ENCODE measurements around the gene SNAP47.
A peak's percentile ranks its signal among the peaks of the same experiment; 100 is the strongest.
"Not testable (repeated sequence)": the region's sequence is repeated elsewhere in the genome, so short reads cannot be mapped to it uniquely, and the experiment has no call there.

The SNAP47 gene

GRCh38 chr1:227734856-227735538 is at the start of gene SNAP47, which contains the start of gene JMJD4:
SNAP47 (plus strand) TSS chr1:227735435; CDS start chr1:227747737, 12,302 bp downstream.
JMJD4 (minus strand) TSS chr1:227735302; CDS start chr1:227735273, 29 bp downstream.
- peak; percentile 83 to 92 (median 92) for DNase-seq (ENCODE audit: low read depth in 3 of 3, low spot score in 1 of 3)

GRCh38 chr1:227685807-227686206 is 49.4 kb upstream of the SNAP47 start:
- DNase-seq (ENCODE audit: low read depth in 3 of 3, low spot score in 1 of 3), result no peak

GRCh38 chr1:227697321-227697864 is 37.8 kb upstream of the SNAP47 start:
- no peak for DNase-seq (ENCODE audit: low read depth in 3 of 3, low spot score in 1 of 3)

GRCh38 chr1:227701631-227702030 is 33.6 kb upstream of the SNAP47 start:
- not testable (repeated sequence) for DNase-seq (ENCODE audit: low read depth in 3 of 3, low spot score in 1 of 3)

- DNase-seq (ENCODE audit: low read depth in 3 of 3, low spot score in 1 of 3), result no peak
Observed at GRCh38 chr1:227707846-227708245, 27.4 kb upstream of the SNAP47 start.

GRCh38 chr1:227709451-227709850 is 25.8 kb upstream of the SNAP47 start:
- no peak for DNase-seq (ENCODE audit: low read depth in 3 of 3, low spot score in 1 of 3)

GRCh38 chr1:227710474-227710873 is 24.8 kb upstream of the SNAP47 start:
- not testable (repeated sequence) for DNase-seq (ENCODE audit: low read depth in 3 of 3, low spot score in 1 of 3)

GRCh38 chr1:227712648-227713047 is 22.6 kb upstream of the SNAP47 start:
- DNase-seq (ENCODE audit: low read depth in 3 of 3, low spot score in 1 of 3), result no peak

- DNase-seq (ENCODE audit: low read depth in 3 of 3, low spot score in 1 of 3), result no peak
Observed at GRCh38 chr1:227718932-227719331, 16.3 kb upstream of the SNAP47 start.

- no peak for DNase-seq (ENCODE audit: low read depth in 3 of 3, low spot score in 1 of 3)
Observed at GRCh38 chr1:227723474-227723873, 11.8 kb upstream of the SNAP47 start.

GRCh38 chr1:227725046-227725445 is 10.2 kb upstream of the SNAP47 start:
- no peak for DNase-seq (ENCODE audit: low read depth in 3 of 3, low spot score in 1 of 3)

GRCh38 chr1:227726318-227726717 is 8.9 kb upstream of the SNAP47 start:
- DNase-seq (ENCODE audit: low read depth in 3 of 3, low spot score in 1 of 3), result no peak

GRCh38 chr1:227726924-227727599 is 8.2 kb upstream of the SNAP47 start:
- DNase-seq (ENCODE audit: low read depth in 3 of 3, low spot score in 1 of 3), result no peak

GRCh38 chr1:227728059-227728891 is 7.0 kb upstream of the SNAP47 start:
- peak; percentile 27 to 51 (median 41) for DNase-seq (ENCODE audit: low read depth in 3 of 3, low spot score in 1 of 3)

GRCh38 chr1:227728892-227729143 is 6.4 kb upstream of the SNAP47 start:
- no peak for DNase-seq (ENCODE audit: low read depth in 3 of 3, low spot score in 1 of 3)

GRCh38 chr1:227729144-227729880 is 5.9 kb upstream of the SNAP47 start:
- no peak for DNase-seq (ENCODE audit: low read depth in 3 of 3, low spot score in 1 of 3)

GRCh38 chr1:227729881-227730629 is 5.2 kb upstream of the SNAP47 start:
- DNase-seq (ENCODE audit: low read depth in 3 of 3, low spot score in 1 of 3), result no peak

GRCh38 chr1:227730630-227731151 is 4.5 kb upstream of the SNAP47 start:
- no peak for DNase-seq (ENCODE audit: low read depth in 3 of 3, low spot score in 1 of 3)

GRCh38 chr1:227731241-227731677 is 4.0 kb upstream of the SNAP47 start:
- DNase-seq (ENCODE audit: low read depth in 3 of 3, low spot score in 1 of 3), result no peak
